GM06990 (cell line): ENCODE data around the gene CFLAR.

Source experiments
- DNase-seq: peaks from one replicate; pipeline ENCODE4 v3.0.0-alpha.2; 2011; ENCODE audit not compliant: insufficient read length; ENCODE audit errors: extremely low read depth
- H3K27me3 ChIP-seq: replicated peaks from 2 replicates; pipeline ENCODE4 v1.6.0; 2011; ENCODE audit warnings: low read length; ENCODE audit not compliant: control insufficient read depth, insufficient read depth
- H3K36me3 ChIP-seq: 2 replicates; pipeline ENCODE4 v1.5.1; 2011; ENCODE audit warnings: low read length; ENCODE audit not compliant: control insufficient read depth, insufficient read depth
- H3K4me3 ChIP-seq: replicated peaks from 2 replicates; pipeline ENCODE4 v1.5.1; 2011; ENCODE audit warnings: low read depth, mild to moderate bottlenecking, control low read depth, low read length
- TF ChIP-seq, protein P1 (sequence below): IDR thresholded peaks from 2 replicates; pipeline ENCODE4 v1.5.1; 2011; ENCODE audit warnings: low read length, control low read depth, mild to moderate bottlenecking, inconsistent platforms; ENCODE audit not compliant: insufficient read depth, poor library complexity, severe bottlenecking

CFLAR gene

GRCh38 chr2:201107624-201108023 is 8.3 kb upstream of the CFLAR start:
- H3K4me3 ChIP-seq: no peak overlapping the region
- no peaks in the 10 kb centered on the region for H3K36me3 ChIP-seq
- DNase-seq: no peak
- H3K27me3 ChIP-seq: no peaks in the 10 kb centered on the region
- TF ChIP-seq, protein P1, sequence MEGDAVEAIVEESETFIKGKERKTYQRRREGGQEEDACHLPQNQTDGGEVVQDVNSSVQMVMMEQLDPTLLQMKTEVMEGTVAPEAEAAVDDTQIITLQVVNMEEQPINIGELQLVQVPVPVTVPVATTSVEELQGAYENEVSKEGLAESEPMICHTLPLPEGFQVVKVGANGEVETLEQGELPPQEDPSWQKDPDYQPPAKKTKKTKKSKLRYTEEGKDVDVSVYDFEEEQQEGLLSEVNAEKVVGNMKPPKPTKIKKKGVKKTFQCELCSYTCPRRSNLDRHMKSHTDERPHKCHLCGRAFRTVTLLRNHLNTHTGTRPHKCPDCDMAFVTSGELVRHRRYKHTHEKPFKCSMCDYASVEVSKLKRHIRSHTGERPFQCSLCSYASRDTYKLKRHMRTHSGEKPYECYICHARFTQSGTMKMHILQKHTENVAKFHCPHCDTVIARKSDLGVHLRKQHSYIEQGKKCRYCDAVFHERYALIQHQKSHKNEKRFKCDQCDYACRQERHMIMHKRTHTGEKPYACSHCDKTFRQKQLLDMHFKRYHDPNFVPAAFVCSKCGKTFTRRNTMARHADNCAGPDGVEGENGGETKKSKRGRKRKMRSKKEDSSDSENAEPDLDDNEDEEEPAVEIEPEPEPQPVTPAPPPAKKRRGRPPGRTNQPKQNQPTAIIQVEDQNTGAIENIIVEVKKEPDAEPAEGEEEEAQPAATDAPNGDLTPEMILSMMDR: no peak

GRCh38 chr2:201108341-201108740 is 7.6 kb upstream of the CFLAR start:
- TF ChIP-seq, protein P1: no peak
- no peaks in the 10 kb centered on the region for H3K27me3 ChIP-seq
- no peak for DNase-seq
- H3K36me3 ChIP-seq: no peaks in the 10 kb centered on the region
- H3K4me3 ChIP-seq: no peak overlapping the region

- TF ChIP-seq, protein P1: no peak
- no peaks in the 10 kb centered on the region for H3K36me3 ChIP-seq
- no peak overlapping the region for H3K4me3 ChIP-seq
- DNase-seq: no peak
- no peaks in the 10 kb centered on the region for H3K27me3 ChIP-seq
Measured at GRCh38 chr2:201109186-201109585, 6.8 kb upstream of the CFLAR start.

DNA sequence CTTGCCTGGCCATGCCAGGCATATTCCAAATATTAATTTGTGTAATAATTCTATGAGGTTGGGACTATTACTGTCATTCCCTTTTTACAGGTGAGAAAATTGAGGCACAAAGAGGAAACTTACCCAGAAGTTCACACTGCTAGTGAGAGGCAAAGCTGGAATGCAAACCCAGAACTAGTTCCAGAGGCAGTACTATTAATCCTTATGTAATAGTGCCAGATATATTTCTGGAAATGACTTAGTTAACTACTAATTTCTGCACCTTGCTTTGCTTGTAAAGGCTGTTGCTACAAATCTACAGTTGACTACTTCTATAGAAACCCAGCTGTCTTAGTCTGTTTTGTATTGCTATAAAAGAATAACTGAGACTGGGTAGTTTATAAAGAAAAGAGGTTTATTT is 5.3 kb upstream of the CFLAR start:
- TF ChIP-seq, protein P1: no peak

GRCh38 chr2:201111096-201111495 is 4.9 kb upstream of the CFLAR start:
- DNase-seq: no peak
- TF ChIP-seq, protein P1: no peak
- Histone ChIP-seq H3K36me3 (no peaks in the 10 kb centered on the region), H3K4me3 (no peak overlapping the region), H3K27me3 (no peaks in the 10 kb centered on the region)

More for the DNA sequence above, 5.3 kb upstream of the CFLAR start:
- Histone ChIP-seq H3K36me3 (no peaks in the 10 kb centered on the region), H3K4me3 (no peak overlapping the region), H3K27me3 (no peaks in the 10 kb centered on the region)
- DNase-seq: no peak

DNA sequence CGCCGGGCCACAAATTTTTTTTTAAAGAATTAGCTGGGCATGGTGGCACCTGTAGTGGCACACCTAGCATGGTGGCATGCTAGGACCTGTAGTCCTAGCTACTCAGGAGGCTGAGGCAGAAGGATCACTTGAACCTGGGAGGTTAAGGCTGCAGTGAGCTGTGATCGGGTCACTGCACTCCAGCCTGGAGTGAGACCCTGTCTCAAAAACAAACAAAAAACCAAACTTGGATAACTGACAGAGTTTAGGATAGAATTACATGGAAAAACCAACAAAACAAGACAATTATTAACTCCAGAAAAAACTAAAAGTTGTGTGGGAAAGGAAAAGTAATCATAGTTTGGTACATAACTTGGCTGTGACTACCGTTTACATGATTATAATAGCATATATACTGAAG is 1.6 kb upstream of the CFLAR start:
- TF ChIP-seq, protein P1: no peak
- DNase-seq: no peak
- Histone ChIP-seq H3K36me3 (no peaks in the 10 kb centered on the region), H3K27me3 (no peaks in the 10 kb centered on the region), H3K4me3 (peak overlapping the region; percentile 96)
